GM18519 (cell line): ENCODE results near the gene EREG.
A peak's percentile ranks its signal among the peaks of the same experiment; 100 is the strongest.

Experiments
- ATAC-seq: cut with Tn5 transposase; IDR thresholded peaks from one replicate; pipeline ENCODE4 v1.9.1; 2021; ENCODE audit warnings: mild to moderate bottlenecking, moderate library complexity; ENCODE audit not compliant: unreplicated experiment, low FRiP score

EREG gene, protein sequence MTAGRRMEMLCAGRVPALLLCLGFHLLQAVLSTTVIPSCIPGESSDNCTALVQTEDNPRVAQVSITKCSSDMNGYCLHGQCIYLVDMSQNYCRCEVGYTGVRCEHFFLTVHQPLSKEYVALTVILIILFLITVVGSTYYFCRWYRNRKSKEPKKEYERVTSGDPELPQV

GRCh38 chr4:74364652-74365491 lies at the start of gene EREG:
Gene EREG (plus strand): TSS chr4:74365145. CDS start chr4:74365309, 164 bp downstream.
- ATAC-seq, result no peak

DNA sequence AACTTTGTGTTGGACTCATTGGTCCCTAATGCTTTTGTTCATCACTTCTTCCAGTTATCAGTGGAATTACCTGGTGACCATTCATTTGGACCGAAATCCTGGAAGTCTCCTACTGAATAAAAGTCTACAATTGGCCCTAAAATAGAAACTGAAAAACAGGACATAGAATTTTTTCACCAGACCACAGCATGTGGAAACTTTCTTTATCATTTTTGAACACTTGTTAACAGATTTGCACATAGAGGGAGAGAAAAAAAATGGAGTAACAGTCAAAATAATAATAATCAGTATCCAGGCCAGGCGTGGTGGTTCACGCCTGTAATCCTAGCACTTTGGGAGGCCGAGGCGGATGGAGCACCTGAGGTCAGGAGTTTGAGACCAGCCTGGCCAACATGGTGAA lies 49.6 kb upstream of the EREG start:
- ATAC-seq, result no peak

GRCh38 chr4:74316397-74316796 lies 48.5 kb upstream of the EREG start:
- ATAC-seq, result no peak

DNA sequence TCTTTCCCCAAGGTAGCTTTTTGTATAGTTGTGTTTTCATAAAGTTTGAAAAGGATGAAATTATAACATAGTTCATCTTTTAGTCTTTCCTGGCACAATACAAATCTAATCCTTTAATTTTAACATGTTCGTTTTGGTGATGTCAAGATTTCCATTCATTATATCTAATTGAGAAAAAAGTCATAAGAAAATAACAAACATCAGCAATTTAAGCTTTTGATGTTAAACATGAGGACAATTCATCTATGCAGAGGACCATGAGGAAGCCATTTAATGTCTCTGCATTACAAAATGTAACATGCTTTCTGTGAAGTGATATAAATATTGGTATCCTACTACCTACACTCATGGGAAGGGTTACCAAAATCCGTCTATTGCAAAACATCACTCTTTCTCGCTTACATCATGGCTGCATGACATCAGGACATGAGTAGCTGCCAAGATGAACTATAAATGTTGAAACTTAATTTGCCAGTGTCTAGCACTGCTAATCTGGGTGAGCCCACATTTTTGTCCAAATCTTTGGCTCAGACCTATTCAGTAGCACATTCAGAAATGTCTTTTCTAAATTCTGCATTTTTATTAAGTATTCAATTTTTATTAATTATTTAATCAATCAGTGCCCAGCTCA lies 47.2 kb upstream of the EREG start:
- ATAC-seq, result no peak

- ATAC-seq, result no peak
Measured at GRCh38 chr4:74318276-74318675, 46.7 kb upstream of the EREG start.

DNA sequence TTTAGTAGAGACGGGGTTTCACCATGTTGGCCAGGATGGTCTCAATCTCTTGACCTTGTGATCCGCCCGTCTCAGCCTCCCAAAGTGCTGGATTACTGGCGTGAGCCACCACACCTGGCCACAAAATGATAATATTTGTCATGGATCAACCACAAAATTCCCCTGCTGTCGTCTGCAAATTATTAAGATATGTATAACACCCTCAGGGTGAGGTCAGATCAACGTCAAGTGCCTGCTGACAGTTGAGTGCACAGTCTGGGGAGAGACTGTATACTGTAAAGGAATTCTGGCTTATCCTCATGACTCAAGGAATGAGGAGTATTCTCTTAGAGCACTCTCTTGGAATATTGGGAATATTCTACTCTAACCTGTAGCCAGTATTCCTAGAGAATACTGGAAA lies 45.5 kb upstream of the EREG start:
- ATAC-seq, result no peak

DNA sequence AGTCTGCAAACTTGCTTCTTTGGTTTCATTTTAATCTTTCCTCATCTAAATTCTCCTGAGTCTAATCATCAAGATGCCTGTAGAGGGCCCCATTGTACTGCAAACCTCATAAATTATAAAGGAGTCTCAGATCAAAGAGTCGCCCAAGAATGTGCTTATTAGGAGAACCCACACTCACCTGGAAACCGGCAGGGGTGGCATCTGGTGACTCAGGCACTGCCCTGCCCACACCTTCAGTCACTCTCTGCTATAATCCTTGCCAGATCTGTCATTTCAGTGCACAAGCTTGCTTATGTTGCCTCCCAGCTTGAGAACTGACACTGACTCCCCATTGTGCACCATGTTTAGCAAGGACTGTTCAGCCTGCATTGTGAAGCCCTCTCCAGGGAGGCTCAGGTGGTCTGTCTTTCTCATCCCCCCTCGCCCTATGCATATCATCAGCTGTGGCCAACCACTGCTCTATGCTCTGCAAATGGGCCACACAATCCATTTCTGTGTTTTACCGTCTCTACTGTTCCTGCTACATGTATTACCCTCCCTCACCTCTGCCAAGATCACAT lies 44.3 kb upstream of the EREG start:
- ATAC-seq, result peak; percentile 80

DNA sequence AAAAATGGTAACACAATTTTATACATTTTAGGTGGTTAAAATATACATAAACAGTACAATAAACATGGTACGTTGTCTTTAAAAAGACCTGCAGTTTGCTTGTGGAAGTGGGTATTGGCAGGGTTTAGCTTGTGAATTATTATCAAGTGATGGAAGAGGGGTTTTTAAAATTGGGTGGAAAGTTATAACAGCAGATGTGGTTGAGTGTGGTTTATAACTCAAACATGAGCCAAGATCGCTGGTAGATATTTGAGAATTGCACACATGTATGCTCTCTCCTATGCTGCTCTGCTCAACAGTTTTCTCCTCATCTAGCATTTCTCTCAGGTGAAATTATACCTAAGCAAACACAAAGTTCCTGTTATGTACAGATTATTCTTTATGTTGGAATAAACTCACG lies 42.6 kb upstream of the EREG start:
- no peak for ATAC-seq

GRCh38 chr4:74323663-74324062 lies 41.3 kb upstream of the EREG start:
- ATAC-seq, result no peak

DNA sequence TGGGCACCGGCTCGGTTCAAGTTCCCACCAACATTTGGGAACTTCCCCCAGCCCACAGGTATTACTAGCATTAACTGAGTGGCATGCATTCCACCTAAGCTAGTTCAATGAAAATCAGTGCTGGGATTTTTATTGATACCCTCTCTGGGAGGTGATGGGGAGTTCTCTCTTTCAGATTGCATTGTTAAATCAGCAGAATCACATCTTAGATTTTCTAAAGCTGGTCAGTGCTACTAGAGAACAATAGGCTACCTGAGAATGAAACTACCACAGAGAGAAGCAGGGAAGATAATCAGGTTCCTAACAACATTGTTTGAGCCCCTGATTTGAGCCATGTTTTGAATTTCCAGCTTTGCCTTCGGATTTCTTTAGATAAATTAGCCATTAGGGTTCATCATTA lies 40.7 kb upstream of the EREG start:
- ATAC-seq, result no peak

- ATAC-seq, result no peak
Measured at GRCh38 chr4:74325886-74326285, 39.1 kb upstream of the EREG start.

DNA sequence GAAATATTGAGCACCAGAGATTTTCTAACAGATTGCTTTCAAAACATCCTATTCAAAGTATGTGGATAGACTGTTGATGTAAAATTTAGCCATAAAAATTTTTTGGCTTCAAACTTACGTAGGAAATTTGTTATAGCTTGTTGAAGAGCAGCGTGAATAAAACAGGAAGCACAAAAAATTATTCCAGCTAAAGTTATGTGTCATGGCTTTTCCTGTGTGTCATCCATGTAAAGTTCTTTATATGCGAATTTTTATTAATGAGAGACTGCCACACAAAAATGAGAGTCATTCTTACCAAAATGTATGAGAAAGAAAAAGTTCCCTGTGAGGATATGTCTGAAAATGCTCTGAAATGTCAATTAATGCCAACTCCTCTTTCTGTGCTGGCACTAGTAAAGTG lies 37.2 kb upstream of the EREG start:
- no peak for ATAC-seq

- ATAC-seq, result no peak
Measured at GRCh38 chr4:74328501-74328900, 36.4 kb upstream of the EREG start.

GRCh38 chr4:74329307-74329706 lies 35.6 kb upstream of the EREG start:
- no peak for ATAC-seq

GRCh38 chr4:74330295-74330750 lies 34.6 kb upstream of the EREG start:
- ATAC-seq, result no peak

- no peak for ATAC-seq
Measured at GRCh38 chr4:74331252-74331651, 33.7 kb upstream of the EREG start.

GRCh38 chr4:74331944-74332343 lies 33.0 kb upstream of the EREG start:
- no peak for ATAC-seq

DNA sequence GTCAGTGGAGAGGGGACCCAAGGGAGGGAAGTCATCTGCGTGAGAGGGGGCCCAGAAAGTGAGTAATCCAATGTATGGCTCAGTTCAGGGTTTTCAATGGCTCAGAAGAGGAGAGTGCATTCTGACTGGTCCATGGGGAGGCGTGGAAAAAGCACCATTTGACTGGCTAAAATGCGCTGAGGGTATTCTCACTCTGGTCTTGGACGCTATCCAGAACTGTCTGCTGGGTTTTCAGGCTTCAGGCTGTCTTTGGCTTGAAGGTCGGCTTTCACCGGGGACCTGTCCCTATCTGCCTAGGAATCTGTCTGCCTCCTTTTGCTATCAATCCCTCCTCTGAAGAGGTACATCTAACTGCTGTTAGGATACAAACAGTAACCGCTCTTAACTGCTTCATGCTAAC lies 30.3 kb upstream of the EREG start:
- no peak for ATAC-seq

DNA sequence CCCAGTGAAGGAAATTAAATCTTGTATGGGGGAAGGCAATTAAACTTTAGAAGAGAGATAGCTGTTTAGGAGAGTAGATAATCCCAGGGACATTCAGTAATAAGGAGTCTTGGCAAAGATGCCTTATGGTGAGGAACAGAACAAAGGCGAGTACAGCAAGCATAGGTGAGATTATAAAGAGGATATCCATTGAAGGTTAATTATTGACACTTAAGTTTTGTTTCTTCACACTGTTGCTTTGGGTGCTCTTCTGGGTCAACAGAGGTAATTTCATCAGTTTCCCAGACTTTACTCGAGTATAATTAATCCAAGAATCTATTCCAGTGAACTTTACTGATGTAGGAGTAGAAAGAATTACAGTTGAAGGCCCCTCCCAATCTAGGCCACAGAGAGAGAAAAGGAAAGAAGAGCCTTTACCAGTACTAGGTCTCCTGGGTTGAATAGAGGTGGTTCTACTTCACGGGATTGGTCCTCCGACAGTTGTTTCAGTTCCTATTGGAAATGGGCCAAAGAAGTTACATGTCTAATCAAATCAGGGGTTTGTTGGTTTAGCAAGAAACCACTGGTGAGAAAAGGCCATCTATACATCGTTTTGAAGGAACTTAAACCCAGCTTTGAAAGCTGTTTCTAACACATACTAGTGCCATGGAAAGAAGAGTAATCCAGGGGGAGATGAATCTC lies 29.5 kb upstream of the EREG start:
- ATAC-seq, result peak; percentile 88

- no peak for ATAC-seq
Measured at GRCh38 chr4:74338792-74339333, 26.1 kb upstream of the EREG start.

GRCh38 chr4:74339501-74339900 lies 25.4 kb upstream of the EREG start:
- ATAC-seq, result no peak
